H1 (cell line): ENCODE measurements around the gene NEU2. TPM values are rescaled to one million over a fixed set of nuclear protein-coding genes. Genes with fewer than 3 reads are reported as not detected.

Source experiments
- CTCF ChIA-PET: fragments of 300-600 bp; sonication (Branson Sonifier 250); formaldehyde crosslinking; loops from one replicate; lab custom pipeline; 2021; ENCODE audit not compliant: partially characterized antibody; lab: Charles Lee
- POLR2A ChIA-PET: fragments of 300-600 bp; sonication (Branson Sonifier 250); formaldehyde crosslinking; loops from one replicate; lab custom pipeline; 2021; ENCODE audit warnings: inconsistent platforms; ENCODE audit not compliant: partially characterized antibody; lab: Charles Lee
- DNase-seq, 2 experiments: peaks; one replicate each; pipeline versions ENCODE4 v3.0.0 to v3.0.0-alpha.2; 2010 to 2022; ENCODE audit warnings: low spot score in 2 of 2, low read depth in 1 of 2, mixed read lengths in 1 of 2
- FAIRE-seq: peaks from 2 replicates; lab custom pipeline; 2011; peaks lifted over from hg19 to GRCh38; lab: Jason Lieb, UNC
- H2AFZ ChIP-seq: 2 replicates; pipeline ENCODE4 v1.8.1; 2012; ENCODE audit warnings: low read length, inconsistent platforms
- H2AK5ac ChIP-seq: 2 replicates; pipeline ENCODE4 v1.6.1; 2013; ENCODE audit warnings: low read depth, low read length
- H2BK120ac ChIP-seq: replicated peaks from 2 replicates; pipeline ENCODE3; 2013; ENCODE audit warnings: low read depth, low read length, inconsistent platforms
- H2BK12ac ChIP-seq: 2 replicates; pipeline ENCODE4 v1.6.1; 2013; ENCODE audit warnings: low read depth, low read length
- H2BK15ac ChIP-seq: 2 replicates; pipeline ENCODE4 v1.6.1; 2013; ENCODE audit warnings: low read length
- H2BK20ac ChIP-seq: 2 replicates; pipeline ENCODE4 v1.6.1; 2013; ENCODE audit warnings: low read length
- H2BK5ac ChIP-seq: 2 replicates; pipeline ENCODE4 v1.6.1; 2013; ENCODE audit warnings: low read depth, low read length
- H3K14ac ChIP-seq: 2 replicates; pipeline ENCODE4 v1.6.1; 2013; ENCODE audit warnings: inconsistent platforms; ENCODE audit not compliant: insufficient read length
- H3K18ac ChIP-seq: 2 replicates; pipeline ENCODE4 v1.6.1; 2013; ENCODE audit warnings: low read length; ENCODE audit errors: extremely low read depth
- H3K23ac ChIP-seq: 2 replicates; pipeline ENCODE4 v1.6.1; 2013; ENCODE audit warnings: inconsistent platforms; ENCODE audit not compliant: insufficient read length
- H3K23me2 ChIP-seq: 2 replicates; pipeline ENCODE4 v1.6.1; 2013; ENCODE audit warnings: low read depth, low read length
- H3K27ac ChIP-seq: 2 replicates; pipeline ENCODE4 v1.6.1; 2011; ENCODE audit warnings: low read depth, low read length, inconsistent platforms
- H3K27me3 ChIP-seq, 4 experiments: replicated peaks in 1 of 4; 1 replicate in 1 of 4; 2 replicates in 3 of 4; pipeline versions ENCODE4 v1.6.1 to v1.8.1; 2011 to 2013; ENCODE audit warnings: low read length in 3 of 4, mild to moderate bottlenecking in 3 of 4, inconsistent platforms in 2 of 4, mixed read lengths in 2 of 4, moderate library complexity in 1 of 4; ENCODE audit not compliant: control insufficient read depth in 3 of 4, insufficient read depth in 3 of 4; ENCODE audit errors: extremely low read depth in 1 of 4
- H3K36me3 ChIP-seq, 4 experiments: 2 replicates each; pipeline versions ENCODE4 v1.6.1 to v1.8.1; 2011 to 2013; ENCODE audit warnings: mild to moderate bottlenecking in 4 of 4, low read length in 3 of 4, moderate library complexity in 2 of 4, control low read depth in 1 of 4, inconsistent platforms in 1 of 4; ENCODE audit not compliant: insufficient read depth in 4 of 4, control insufficient read depth in 2 of 4
- H3K4ac ChIP-seq: replicated peaks from 2 replicates; pipeline ENCODE3; 2013; ENCODE audit warnings: low read length, low read depth, mixed read lengths, inconsistent platforms; ENCODE audit not compliant: insufficient read length
- H3K4me1 ChIP-seq, 4 experiments: replicated peaks in 1 of 4; 1 replicate in 1 of 4; 2 replicates in 3 of 4; pipeline versions ENCODE4 v1.6.1 to v1.8.1; 2011 to 2013; ENCODE audit warnings: low read length in 3 of 4, inconsistent platforms in 2 of 4, mixed read lengths in 1 of 4; ENCODE audit not compliant: insufficient read depth in 4 of 4, control insufficient read depth in 3 of 4
- H3K4me2 ChIP-seq, 2 experiments: 2 replicates each; pipeline versions ENCODE4 v1.6.1 to v1.8.1; 2011 to 2013; ENCODE audit warnings: low read depth in 2 of 2, low read length in 2 of 2, control low read depth in 1 of 2, inconsistent platforms in 1 of 2, mild to moderate bottlenecking in 1 of 2; ENCODE audit not compliant: insufficient read depth in 1 of 2
- H3K4me3 ChIP-seq, 4 experiments: fragments of 200-600, 300-600 bp in 1 of 4; sonication (generic), shearing (Covaris generic), sonication (Bioruptor Twin) in 1 of 4; 2 replicates each; pipeline versions ENCODE4 v1.5.1 to v1.8.1; 2011 to 2016; ENCODE audit warnings: low read length in 4 of 4, low read depth in 3 of 4, control low read depth in 2 of 4, inconsistent platforms in 2 of 4, mild to moderate bottlenecking in 2 of 4, mixed read lengths in 1 of 4, moderate library complexity in 1 of 4; ENCODE audit not compliant: insufficient read depth in 2 of 4; ENCODE audit errors: extremely low read depth in 1 of 4
- H3K56ac ChIP-seq: replicated peaks from 2 replicates; pipeline ENCODE3; 2013; ENCODE audit warnings: low read depth, mild to moderate bottlenecking, mixed read lengths, low read length, inconsistent platforms; ENCODE audit not compliant: insufficient read length
- H3K79me1 ChIP-seq: 2 replicates; pipeline ENCODE4 v1.6.1; 2013; ENCODE audit warnings: low read depth, low read length, control low read depth
- H3K79me2 ChIP-seq, 2 experiments: 2 replicates each; pipeline versions ENCODE4 v1.6.1 to v1.8.1; 2012 to 2013; ENCODE audit warnings: low read length in 2 of 2, mild to moderate bottlenecking in 2 of 2, inconsistent platforms in 1 of 2; ENCODE audit not compliant: insufficient read depth in 2 of 2, control insufficient read depth in 1 of 2
- H3K9ac ChIP-seq, 4 experiments: replicated peaks in 1 of 4; 1 replicate in 1 of 4; 2 replicates in 3 of 4; pipeline versions ENCODE4 v1.6.1 to v1.8.1; 2011 to 2013; ENCODE audit warnings: low read depth in 3 of 4, low read length in 3 of 4, control low read depth in 2 of 4, mild to moderate bottlenecking in 2 of 4, moderate library complexity in 2 of 4, inconsistent platforms in 1 of 4; ENCODE audit errors: extremely low read depth in 1 of 4
- H3K9me3 ChIP-seq, 2 experiments: 2 replicates each; pipeline versions ENCODE4 v1.6.1 to v1.8.1; 2012 to 2013; ENCODE audit warnings: mild to moderate bottlenecking in 2 of 2, moderate library complexity in 2 of 2, control low read depth in 1 of 2, inconsistent platforms in 1 of 2, low read depth in 1 of 2, low read length in 1 of 2, mixed read lengths in 1 of 2; ENCODE audit not compliant: insufficient read depth in 2 of 2
- H4K20me1 ChIP-seq, 2 experiments: replicated peaks in 1 of 2; 2 replicates each; pipeline versions ENCODE3 to v1.8.1; 2011 to 2013; ENCODE audit warnings: inconsistent platforms in 2 of 2, low read length in 2 of 2, mild to moderate bottlenecking in 1 of 2; ENCODE audit not compliant: insufficient read depth in 2 of 2, control insufficient read depth in 1 of 2
- H4K5ac ChIP-seq: 2 replicates; pipeline ENCODE4 v1.6.1; 2013; ENCODE audit warnings: low read length, low read depth, mixed read lengths, inconsistent platforms; ENCODE audit not compliant: insufficient read length
- H4K8ac ChIP-seq: 2 replicates; pipeline ENCODE4 v1.8.0; 2013; ENCODE audit warnings: mild to moderate bottlenecking, moderate library complexity, low read length, inconsistent platforms; ENCODE audit not compliant: insufficient read depth; ENCODE audit errors: extremely low read depth
- H4K91ac ChIP-seq: replicated peaks from 2 replicates; pipeline ENCODE3; 2013; ENCODE audit warnings: low read length, mixed read lengths, inconsistent platforms; ENCODE audit not compliant: insufficient read length
- EGR1 ChIP-seq: IDR thresholded peaks from 2 replicates; pipeline ENCODE4 v1.6.1; 2011; ENCODE audit warnings: low read depth, low read length, borderline replicate concordance
- POLR2AphosphoS5 ChIP-seq: IDR thresholded peaks from 2 replicates; pipeline ENCODE4 v1.6.1; 2011; ENCODE audit warnings: low read depth, low read length
- SP4 ChIP-seq: IDR thresholded peaks from 2 replicates; pipeline ENCODE4 v1.6.1; 2012; ENCODE audit warnings: low read length, inconsistent platforms
- TAF7 ChIP-seq: optimal IDR thresholded peaks from 2 replicates; pipeline ENCODE3; 2011; ENCODE audit warnings: low read depth, mild to moderate bottlenecking, inconsistent platforms, low read length, moderate library complexity, borderline replicate concordance
- WGBS, 2 experiments: shearing (Covaris generic) in 1 of 2; methylation state at CpG; one replicate each; pipeline versions ENCODE4 v1.1.6 to v1.1.7; 2013 to 2015; ENCODE audit warnings: low lambda C conversion rate in 2 of 2, mixed read lengths in 2 of 2, inconsistent platforms in 1 of 2, low coverage in 1 of 2, missing lambda C conversion rate in 1 of 2; ENCODE audit not compliant: insufficient replicate concordance in 2 of 2, insufficient coverage in 1 of 2, insufficient read length in 1 of 2; ENCODE audit errors: extremely low coverage in 1 of 2, missing lambda C conversion rate in 1 of 2; 5-methylcytosine and 5-hydroxymethylcytosine counted together
- polyA plus RNA-seq, 7 experiments: library from polyadenylated mRNA; depleted of rRNA in 3 of 7; stranded (reverse) in 5 of 7; unstranded in 2 of 7; fragments of >200 nt in 5 of 7; fragments of 200-250 nt in 2 of 7; gene quantifications; 1 replicate in 5 of 7; 2 replicates in 1 of 7; 4 replicates in 1 of 7; pipeline versions ENCODE4 v1.2.1 to v1.2.3, GENCODE V29; 2011 to 2013; ENCODE audit warnings: missing spikeins in 2 of 7, mixed read lengths in 2 of 7
- total RNA-seq: library from RNA; stranded (reverse); fragmentation: NEBNext Ultra II Directional; extraction: Animal tissue kit (Norgen Biotek cat#: 25700); gene quantifications from 2 replicates; pipeline ENCODE4 v1.2.1, GENCODE V29; 2021

NEU2 gene
- total and polyA plus RNA-seq, 2 of the 8 experiments (the other 6 are each of a cell fraction or from before 2014, with no cell fraction given), result 0.12 TPM; not detected in 1

- no peaks in the 10 kb centered on the region for H4K20me1 ChIP-seq
- H4K8ac ChIP-seq, result no peak overlapping the region; the same call in 1 of the 2 replicates
- DNase-seq (no peak), FAIRE-seq (no peak)
- peaks cover 0 to 10% (median 4%) of the 10 kb centered on the region in 4 experiments; a peak in 4 of 7 replicates for H3K4me1 ChIP-seq
- no peak overlapping the region for H3K27ac ChIP-seq
- H2BK5ac ChIP-seq, result no peak overlapping the region
- no peak overlapping the region for H2AFZ ChIP-seq
- 84% methylated on average over 10 of the region's 10 CpGs; no CpG with 5 or more reads in 1 of the 2 experiments for WGBS, 2 experiments
- no peak overlapping the region for H4K91ac ChIP-seq
- H3K36me3 ChIP-seq, result no peaks in the 10 kb centered on the region
- no peaks in the 10 kb centered on the region for H3K9me3 ChIP-seq
- ChIA-PET CTCF (interaction anchor here (0.7 to 4.6 kb wide), 31 partner anchors 9 to 917 kb away, joined by 3 to 32 read pairs (median 4); no protein-coding TSS in a partner anchor), POLR2A (interaction anchor here (1.2 to 1.4 kb wide), 3 partner anchors 9 to 22 kb away, joined by 3 to 7 read pairs (median 3); no protein-coding TSS in a partner anchor)
- H2BK20ac ChIP-seq, result no peak overlapping the region
- H3K23me2 ChIP-seq, result no peaks in the 10 kb centered on the region
- no peak overlapping the region for H2BK12ac ChIP-seq
- no peak overlapping the region for H3K9ac ChIP-seq
- no peak overlapping the region for H2BK120ac ChIP-seq
- TF ChIP-seq SP4, result no peak
- TF ChIP-seq POLR2AphosphoS5, result no peak
- no peak for TF ChIP-seq TAF7
- TF ChIP-seq EGR1, result no peak
- no peaks in the 10 kb centered on the region for H3K79me1 ChIP-seq
- no peak overlapping the region for H4K5ac ChIP-seq
- H3K4me3 ChIP-seq, result no peak overlapping the region
- H3K56ac ChIP-seq, result no peak overlapping the region
- no peak overlapping the region for H2BK15ac ChIP-seq
- H3K14ac ChIP-seq, result no peak overlapping the region
- H3K4ac ChIP-seq, result no peak overlapping the region
- H2AK5ac ChIP-seq, result no peak overlapping the region
- H3K23ac ChIP-seq, result no peak overlapping the region
- no peaks in the 10 kb centered on the region for H3K79me2 ChIP-seq
- H3K4me2 ChIP-seq, result no peak overlapping the region
- no peak overlapping the region for H3K18ac ChIP-seq
- no peaks in the 10 kb centered on the region; a peak in 1 of 7 replicates for H3K27me3 ChIP-seq
Observed at GRCh38 chr2:233060980-233061590, 28.6 kb downstream of the NEU2 start.
